Measurements from ENCODE around the gene GOLGA6B. TPM values are rescaled to one million over a fixed set of nuclear protein-coding genes. Genes with fewer than 3 reads are reported as not detected.
A peak's percentile ranks its signal among the peaks of the same experiment; 100 is the strongest.

GOLGA6B gene
- total RNA-seq, 1 donor from 2014 or later: not detected

GRCh38 chr15:72682772-72683171, 28.3 kb downstream of the GOLGA6B start:
- Histone ChIP-seq H3K4me3 (ENCODE audit: low read depth, low read length) (no peak overlapping the region), H3K27me3 (ENCODE audit: control insufficient read depth, insufficient read depth, low read length) (peaks cover 13% of the 10 kb centered on the region), H3K36me3 (ENCODE audit: control insufficient read depth, insufficient read depth, low read length) (no peaks in the 10 kb centered on the region)
- TF ChIP-seq, protein P1, sequence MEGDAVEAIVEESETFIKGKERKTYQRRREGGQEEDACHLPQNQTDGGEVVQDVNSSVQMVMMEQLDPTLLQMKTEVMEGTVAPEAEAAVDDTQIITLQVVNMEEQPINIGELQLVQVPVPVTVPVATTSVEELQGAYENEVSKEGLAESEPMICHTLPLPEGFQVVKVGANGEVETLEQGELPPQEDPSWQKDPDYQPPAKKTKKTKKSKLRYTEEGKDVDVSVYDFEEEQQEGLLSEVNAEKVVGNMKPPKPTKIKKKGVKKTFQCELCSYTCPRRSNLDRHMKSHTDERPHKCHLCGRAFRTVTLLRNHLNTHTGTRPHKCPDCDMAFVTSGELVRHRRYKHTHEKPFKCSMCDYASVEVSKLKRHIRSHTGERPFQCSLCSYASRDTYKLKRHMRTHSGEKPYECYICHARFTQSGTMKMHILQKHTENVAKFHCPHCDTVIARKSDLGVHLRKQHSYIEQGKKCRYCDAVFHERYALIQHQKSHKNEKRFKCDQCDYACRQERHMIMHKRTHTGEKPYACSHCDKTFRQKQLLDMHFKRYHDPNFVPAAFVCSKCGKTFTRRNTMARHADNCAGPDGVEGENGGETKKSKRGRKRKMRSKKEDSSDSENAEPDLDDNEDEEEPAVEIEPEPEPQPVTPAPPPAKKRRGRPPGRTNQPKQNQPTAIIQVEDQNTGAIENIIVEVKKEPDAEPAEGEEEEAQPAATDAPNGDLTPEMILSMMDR (IDR thresholded peaks at IDR 0.05; ENCODE audit: insufficient read depth, low read length, poor library complexity, severe bottlenecking): no peak
- DNase-seq (ENCODE audit: low read depth): no peak

GRCh38 chr15:72685301-72685924, 30.9 kb downstream of the GOLGA6B start:
- Histone ChIP-seq H3K36me3 (ENCODE audit: control insufficient read depth, insufficient read depth, low read length) (no peaks in the 10 kb centered on the region), H3K4me3 (ENCODE audit: low read depth, low read length) (peak overlapping the region; percentile 74), H3K27me3 (ENCODE audit: control insufficient read depth, insufficient read depth, low read length) (peaks cover 2% of the 10 kb centered on the region)
- TF ChIP-seq, protein P1 (IDR thresholded peaks at IDR 0.05; ENCODE audit: insufficient read depth, low read length, poor library complexity, severe bottlenecking): no peak
- DNase-seq (ENCODE audit: low read depth): no peak

GRCh38 chr15:72685925-72686794, 31.7 kb downstream of the GOLGA6B start, which contains the start of the genes BBS4 and HIGD2B:
TSS of gene BBS4 (plus strand) at chr15:72686207. CDS start at chr15:72686228, 21 bp downstream.
TSS of gene HIGD2B (minus strand) at chr15:72686182. CDS start at chr15:72676374, 9,808 bp downstream.
- H3K36me3 ChIP-seq (ENCODE audit: control insufficient read depth, insufficient read depth, low read length): no peaks in the 10 kb centered on the region
- peak within 1 kb of the TSS; percentile 74 for H3K4me3 ChIP-seq (ENCODE audit: low read depth, low read length)
- peak; percentile 69 for DNase-seq (ENCODE audit: low read depth)
- no peaks in the 10 kb centered on the region for H3K27me3 ChIP-seq (ENCODE audit: control insufficient read depth, insufficient read depth, low read length)
- TF ChIP-seq, protein P1 (IDR thresholded peaks at IDR 0.05; ENCODE audit: insufficient read depth, low read length, poor library complexity, severe bottlenecking): no peak

DNA sequence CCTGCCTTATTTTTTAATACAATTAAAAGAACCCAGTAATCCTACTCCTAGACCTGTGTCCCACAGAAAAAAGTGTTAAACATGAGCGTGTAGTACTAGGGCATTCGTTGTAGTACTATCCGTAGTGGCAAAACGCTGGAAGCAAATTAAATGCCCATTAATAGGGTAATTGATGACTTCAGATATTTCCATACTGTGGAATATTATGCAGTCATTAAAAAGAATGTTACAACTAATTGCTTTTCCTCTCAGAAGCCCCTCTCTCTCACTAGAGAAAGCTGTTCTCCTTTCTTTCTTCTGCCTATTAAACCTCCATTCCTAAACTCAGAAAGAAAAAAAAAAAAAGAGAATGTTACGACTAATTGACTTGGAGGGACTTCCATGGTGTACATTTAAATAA, 34.2 kb downstream of the GOLGA6B start:
- TF ChIP-seq, protein P1 (IDR thresholded peaks at IDR 0.05; ENCODE audit: insufficient read depth, low read length, poor library complexity, severe bottlenecking): no peak
- Histone ChIP-seq H3K4me3 (ENCODE audit: low read depth, low read length) (no peak overlapping the region), H3K36me3 (ENCODE audit: control insufficient read depth, insufficient read depth, low read length) (no peaks in the 10 kb centered on the region), H3K27me3 (ENCODE audit: control insufficient read depth, insufficient read depth, low read length) (no peaks in the 10 kb centered on the region)
- no peak for DNase-seq (ENCODE audit: low read depth)

- H3K36me3 ChIP-seq (ENCODE audit: control insufficient read depth, insufficient read depth, low read length): no peaks in the 10 kb centered on the region
- H3K4me3 ChIP-seq (ENCODE audit: low read depth, low read length): no peak overlapping the region
- TF ChIP-seq, protein P1 (IDR thresholded peaks at IDR 0.05; ENCODE audit: insufficient read depth, low read length, poor library complexity, severe bottlenecking): no peak
- DNase-seq (ENCODE audit: low read depth): no peak
- no peaks in the 10 kb centered on the region for H3K27me3 ChIP-seq (ENCODE audit: control insufficient read depth, insufficient read depth, low read length)
Observed at GRCh38 chr15:72690938-72691337, 36.4 kb downstream of the GOLGA6B start.

Measured in kidney epithelial cell (primary cell).